Left ventricle myocardium inferior (tissue), 1 donor: Measurements from ENCODE around the gene MYBPH. TPM values are rescaled to one million over a fixed set of nuclear protein-coding genes. Genes with fewer than 3 reads are reported as not detected.

Source experiments
- DNase-seq: peaks from one replicate; pipeline ENCODE4 v3.0.0-alpha.2; 2020
- H3K27ac ChIP-seq: fragments of 200-600 bp; replicated peaks from 2 replicates; pipeline ENCODE4 v1.8.0; 2021
- H3K27me3 ChIP-seq: fragments of 200-600 bp; 2 replicates; pipeline ENCODE4 v1.8.0; 2021; ENCODE audit warnings: low read depth
- H3K36me3 ChIP-seq: fragments of 200-600 bp; 2 replicates; pipeline ENCODE4 v1.8.0; 2021
- H3K4me1 ChIP-seq: fragments of 200-600 bp; 2 replicates; pipeline ENCODE4 v1.8.0; 2021
- H3K4me3 ChIP-seq: fragments of 200-600 bp; 2 replicates; pipeline ENCODE4 v1.8.0; 2021; ENCODE audit warnings: mild to moderate bottlenecking, moderate library complexity
- H3K9me3 ChIP-seq: fragments of 200-600 bp; replicated peaks from 2 replicates; pipeline ENCODE4 v1.8.0; 2021
- intact Hi-C: fragments of 100-400 bp; cut with micrococcal nuclease; formaldehyde crosslinking; loops from one replicate; pipeline ENCODE4 v1.11.0; 2022
- total RNA-seq: library from RNA; stranded (reverse); fragmentation: NEBNext Ultra II Directional; extraction: Animal tissue kit (Norgen Biotek cat#: 25700); gene quantifications from one replicate; pipeline ENCODE4 v1.2.1, GENCODE V29; 2021
- TF ChIP-seq, protein P1 (sequence below): fragments of 200-600 bp; IDR thresholded peaks from 2 replicates; pipeline ENCODE4 v1.8.0; 2021; ENCODE audit warnings: antibody characterized with exemption, mild to moderate bottlenecking, borderline replicate concordance
- donor health status: DM: no; HTN: yes; CAD: no; lungs with severe emphysema.

The MYBPH gene
- total RNA-seq, 1 donor from 2014 or later: not detected

DNA sequence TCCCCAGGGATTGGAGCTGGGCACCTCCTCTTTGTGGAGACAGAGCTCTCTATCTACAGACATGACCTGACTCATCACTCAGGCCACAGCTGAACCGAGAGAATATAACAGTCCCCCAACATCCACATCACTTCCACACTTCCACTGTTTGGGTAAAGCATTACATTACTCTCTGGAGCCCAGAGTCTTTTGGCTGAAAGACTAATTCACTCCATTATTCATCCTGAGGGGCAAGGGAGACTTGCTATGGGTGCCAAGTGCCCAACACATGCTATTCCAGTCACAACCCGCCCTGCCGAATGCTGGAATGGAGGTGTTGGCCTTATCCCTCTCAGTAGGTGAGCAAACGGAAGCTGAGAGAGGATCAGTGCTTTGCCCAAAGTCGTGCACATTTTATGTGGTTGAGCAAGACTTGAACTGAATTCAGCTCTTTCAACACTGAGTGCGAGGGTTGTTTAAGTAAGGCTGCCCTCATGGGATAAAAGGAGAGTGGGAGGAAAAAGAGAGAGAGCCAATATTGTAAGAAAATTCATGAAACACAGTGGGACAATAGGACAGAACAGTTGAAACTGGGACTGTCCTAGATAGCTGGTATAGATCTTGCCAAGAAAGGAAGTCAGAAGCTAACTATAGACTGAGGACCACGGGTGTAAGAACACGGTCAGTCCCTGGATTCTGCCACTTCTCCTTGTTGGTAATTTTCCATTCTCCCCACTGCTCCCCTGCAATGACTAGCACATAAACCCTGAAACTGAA is 24.4 kb upstream of the MYBPH start:
- intact Hi-C loops: no loop called here
- DNase-seq: no peak
- Histone ChIP-seq H3K27me3 (no peaks in the 10 kb centered on the region), H3K9me3 (no peaks in the 10 kb centered on the region), H3K4me1 (peaks cover 25% of the 10 kb centered on the region), H3K4me3 (peak overlapping the region; percentile 9), H3K36me3 (no peaks in the 10 kb centered on the region), H3K27ac (peak overlapping the region; percentile 79)
- TF ChIP-seq, protein P1, sequence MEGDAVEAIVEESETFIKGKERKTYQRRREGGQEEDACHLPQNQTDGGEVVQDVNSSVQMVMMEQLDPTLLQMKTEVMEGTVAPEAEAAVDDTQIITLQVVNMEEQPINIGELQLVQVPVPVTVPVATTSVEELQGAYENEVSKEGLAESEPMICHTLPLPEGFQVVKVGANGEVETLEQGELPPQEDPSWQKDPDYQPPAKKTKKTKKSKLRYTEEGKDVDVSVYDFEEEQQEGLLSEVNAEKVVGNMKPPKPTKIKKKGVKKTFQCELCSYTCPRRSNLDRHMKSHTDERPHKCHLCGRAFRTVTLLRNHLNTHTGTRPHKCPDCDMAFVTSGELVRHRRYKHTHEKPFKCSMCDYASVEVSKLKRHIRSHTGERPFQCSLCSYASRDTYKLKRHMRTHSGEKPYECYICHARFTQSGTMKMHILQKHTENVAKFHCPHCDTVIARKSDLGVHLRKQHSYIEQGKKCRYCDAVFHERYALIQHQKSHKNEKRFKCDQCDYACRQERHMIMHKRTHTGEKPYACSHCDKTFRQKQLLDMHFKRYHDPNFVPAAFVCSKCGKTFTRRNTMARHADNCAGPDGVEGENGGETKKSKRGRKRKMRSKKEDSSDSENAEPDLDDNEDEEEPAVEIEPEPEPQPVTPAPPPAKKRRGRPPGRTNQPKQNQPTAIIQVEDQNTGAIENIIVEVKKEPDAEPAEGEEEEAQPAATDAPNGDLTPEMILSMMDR: no peak

DNA sequence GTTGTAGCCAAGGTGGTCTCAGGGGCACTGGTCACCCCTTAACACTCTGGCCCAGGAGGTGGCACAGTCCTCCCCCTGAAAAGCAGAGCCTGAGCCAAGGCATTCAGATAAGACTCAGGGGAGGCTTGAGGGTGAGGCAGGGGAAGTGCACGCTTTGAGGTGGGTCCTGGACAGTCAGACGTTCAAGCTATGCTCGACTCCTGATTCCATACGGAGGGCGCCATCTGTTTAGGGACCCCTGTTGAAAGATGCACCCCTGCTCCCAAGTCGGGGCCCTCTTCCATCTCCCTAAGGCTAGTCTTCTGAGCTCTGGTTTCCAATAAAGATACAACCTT is 23.8 kb upstream of the MYBPH start:
- no peak for DNase-seq
- H3K9me3 ChIP-seq: no peaks in the 10 kb centered on the region
- TF ChIP-seq, protein P1: no peak
- H3K27ac ChIP-seq: peak overlapping the region; percentile 79
- no peaks in the 10 kb centered on the region for H3K27me3 ChIP-seq
- H3K4me1 ChIP-seq: peaks cover 25% of the 10 kb centered on the region
- intact Hi-C loops: no loop called here
- no peak overlapping the region for H3K4me3 ChIP-seq
- H3K36me3 ChIP-seq: no peaks in the 10 kb centered on the region

DNA sequence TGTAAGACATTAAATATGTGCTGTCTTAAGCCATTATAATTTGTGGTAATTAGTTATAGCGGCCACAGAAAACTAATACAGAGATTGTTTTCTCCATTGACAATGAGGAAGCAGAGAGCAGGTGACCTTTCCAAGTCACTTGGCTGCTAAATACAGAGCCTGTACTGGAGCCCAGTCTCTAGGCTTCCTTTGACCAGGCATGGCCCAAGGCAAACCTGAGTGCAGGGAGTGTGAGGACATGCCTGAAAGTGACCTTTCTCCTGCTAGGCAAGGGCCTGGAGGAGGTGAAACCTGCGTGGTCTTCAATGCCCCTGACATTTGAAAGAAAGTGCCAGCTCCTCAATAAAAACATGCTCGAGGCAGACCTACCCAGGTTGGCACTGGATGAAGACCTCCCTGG is 23.4 kb upstream of the MYBPH start:
- peaks cover 25% of the 10 kb centered on the region for H3K4me1 ChIP-seq
- no peaks in the 10 kb centered on the region for H3K27me3 ChIP-seq
- intact Hi-C loops: no loop called here
- TF ChIP-seq, protein P1: no peak
- H3K9me3 ChIP-seq: no peaks in the 10 kb centered on the region
- H3K36me3 ChIP-seq: no peaks in the 10 kb centered on the region
- H3K4me3 ChIP-seq: no peak overlapping the region
- no peak for DNase-seq
- H3K27ac ChIP-seq: peak overlapping the region; percentile 79

DNA sequence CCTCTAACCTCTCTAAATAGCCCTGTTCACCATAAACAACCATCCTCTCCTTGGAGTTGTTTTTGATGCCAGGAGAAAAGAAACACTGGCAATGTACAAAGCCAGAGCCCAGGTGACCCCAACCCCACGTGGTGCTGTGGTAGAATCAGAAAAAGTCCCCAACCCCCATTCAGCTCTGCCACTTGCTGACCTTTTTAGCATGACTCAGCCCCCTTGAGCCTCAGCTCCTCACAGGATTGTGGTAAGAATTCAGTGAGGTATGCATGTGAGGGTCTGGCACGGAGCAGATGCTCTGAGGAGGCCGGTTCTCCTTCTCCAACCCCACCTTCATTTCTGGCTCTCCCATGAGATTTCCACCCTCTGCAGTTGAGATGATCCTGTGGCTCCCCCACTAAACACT is 22.0 kb upstream of the MYBPH start:
- TF ChIP-seq, protein P1: no peak
- H3K27me3 ChIP-seq: no peaks in the 10 kb centered on the region
- H3K36me3 ChIP-seq: no peaks in the 10 kb centered on the region
- no peak overlapping the region for H3K27ac ChIP-seq
- intact Hi-C loops: no loop called here
- H3K4me3 ChIP-seq: no peak overlapping the region
- no peak for DNase-seq
- peaks cover 25% of the 10 kb centered on the region for H3K4me1 ChIP-seq
- no peaks in the 10 kb centered on the region for H3K9me3 ChIP-seq

DNA sequence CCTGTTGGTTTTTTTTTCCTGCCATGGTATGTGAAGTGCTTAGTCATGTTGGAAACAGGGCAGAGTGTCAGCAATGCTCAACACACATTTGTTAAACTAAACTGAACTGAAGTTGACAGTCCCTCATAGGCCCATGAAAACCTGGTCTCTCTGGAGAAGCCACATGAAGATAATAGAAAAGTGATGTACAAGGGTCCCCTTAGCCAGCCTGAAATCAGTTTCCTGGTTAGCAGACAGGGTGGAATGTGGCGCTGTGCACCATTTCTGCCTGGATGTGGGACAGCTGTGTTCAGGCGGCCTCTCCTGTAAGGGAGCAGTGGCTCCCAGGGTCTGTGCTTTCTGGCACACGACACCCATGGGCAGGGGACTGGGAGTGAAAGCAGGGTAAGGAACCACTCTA is 20.7 kb upstream of the MYBPH start:
- Histone ChIP-seq H3K4me1 (peaks cover 25% of the 10 kb centered on the region), H3K9me3 (no peaks in the 10 kb centered on the region), H3K36me3 (no peaks in the 10 kb centered on the region), H3K27me3 (peaks cover 6% of the 10 kb centered on the region), H3K4me3 (no peak overlapping the region), H3K27ac (no peak overlapping the region)
- intact Hi-C loops: no loop called here
- DNase-seq: no peak
- TF ChIP-seq, protein P1: no peak
